ENCODE measurements around the gene FMN1.
"Not testable (repeated sequence)": the region's sequence is repeated elsewhere in the genome, so short reads cannot be mapped to it uniquely, and the experiment has no call there.

FMN1 gene

GRCh38 chr15:32950051-32950450, 244.5 kb downstream of the FMN1 start:
- DNase-seq (ENCODE audit: insufficient read length, low spot score) = not testable (repeated sequence)

GRCh38 chr15:32946210-32946609, 248.3 kb downstream of the FMN1 start:
- no peak for DNase-seq (ENCODE audit: insufficient read length, low spot score)
- no peak for FAIRE-seq

More at GRCh38 chr15:32950051-32950450, 244.5 kb downstream of the FMN1 start:
- not testable (repeated sequence) for FAIRE-seq

- no peak for FAIRE-seq
Measured at GRCh38 chr15:32944431-32944830, 250.1 kb downstream of the FMN1 start.

DNA sequence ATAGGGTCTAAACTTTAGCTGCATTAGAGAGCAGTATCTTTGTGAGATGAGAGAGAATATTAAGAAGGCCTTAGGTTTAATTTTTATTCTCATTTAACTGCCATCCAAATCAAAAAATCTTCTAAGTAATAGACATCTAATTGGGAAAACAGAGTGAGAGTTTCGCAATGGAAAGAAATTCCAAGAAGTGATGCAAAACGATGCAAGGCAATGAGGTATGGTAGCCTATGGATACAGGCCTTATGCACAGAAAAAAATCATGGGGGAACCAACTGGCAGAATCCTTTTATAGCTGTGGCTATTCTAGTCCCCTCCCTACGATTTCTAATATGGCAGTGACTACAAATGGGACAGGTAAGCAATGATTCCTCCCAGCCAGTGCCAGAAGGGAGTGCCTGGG, 250.8 kb downstream of the FMN1 start:
- FAIRE-seq = no peak
- no peak for DNase-seq (ENCODE audit: insufficient read length, low spot score)

More at GRCh38 chr15:32944431-32944830, 250.1 kb downstream of the FMN1 start:
- DNase-seq (ENCODE audit: insufficient read length, low spot score) = no peak

DNA sequence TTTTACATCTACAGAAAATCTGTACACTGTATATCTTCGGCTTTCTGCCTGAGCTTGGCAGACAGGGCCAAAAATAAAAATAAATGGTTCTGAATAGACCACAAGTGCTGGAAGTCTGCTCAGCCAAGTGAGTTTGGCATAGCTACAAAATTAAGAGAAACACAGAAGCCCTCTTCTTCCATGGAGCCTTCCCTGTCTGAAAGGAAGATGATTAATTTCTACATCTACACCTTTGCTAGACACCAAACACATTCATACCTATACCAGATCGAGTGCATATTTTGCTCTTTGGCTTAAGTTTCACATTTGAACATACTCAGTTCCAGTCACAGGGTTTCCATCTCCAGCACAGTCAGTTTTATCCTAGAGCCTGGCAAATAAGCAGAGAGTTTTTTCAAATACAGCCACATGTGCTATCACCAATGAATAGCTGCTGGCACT, 252.1 kb downstream of the FMN1 start:
- no peak for DNase-seq (ENCODE audit: insufficient read length, low spot score)
- FAIRE-seq = no peak

DNA sequence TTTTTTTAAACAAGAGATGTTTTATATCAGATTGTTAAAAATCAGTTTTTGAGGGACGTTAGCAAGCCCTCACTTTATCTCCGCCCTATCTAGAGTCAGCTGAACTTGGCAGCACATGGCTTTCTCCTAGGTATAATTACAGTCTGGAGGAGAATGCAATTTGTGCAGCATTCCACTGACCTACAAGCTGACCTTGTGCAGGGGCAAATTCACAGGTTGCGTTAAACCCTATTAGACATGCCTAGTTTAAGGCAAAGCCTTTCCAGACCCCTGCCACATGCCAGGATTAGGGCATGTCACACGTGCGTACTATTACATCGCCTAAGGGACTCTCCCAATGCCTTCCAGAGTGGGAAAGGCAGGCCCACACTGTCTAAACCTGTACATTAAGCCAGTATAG, 252.7 kb downstream of the FMN1 start:
- FAIRE-seq (no peak), DNase-seq (ENCODE audit: insufficient read length, low spot score) (no peak)

- DNase-seq (ENCODE audit: insufficient read length, low spot score) (no peak), FAIRE-seq (no peak)
Measured at GRCh38 chr15:32936976-32937375, 257.5 kb downstream of the FMN1 start.

GRCh38 chr15:32936283-32936918, 258.1 kb downstream of the FMN1 start:
- FAIRE-seq (no peak), DNase-seq (ENCODE audit: insufficient read length, low spot score) (peak; percentile 21)

- FAIRE-seq (no peak), DNase-seq (ENCODE audit: insufficient read length, low spot score) (no peak)
Measured at GRCh38 chr15:32935139-32935538, 259.4 kb downstream of the FMN1 start.

- no peak for FAIRE-seq
- no peak for DNase-seq (ENCODE audit: insufficient read length, low spot score)
Measured at GRCh38 chr15:32933236-32933635, 261.3 kb downstream of the FMN1 start.

- no peak for DNase-seq (ENCODE audit: insufficient read length, low spot score)
- FAIRE-seq = no peak
Measured at GRCh38 chr15:32928876-32929275, 265.6 kb downstream of the FMN1 start.

GRCh38 chr15:32927124-32927523, 267.4 kb downstream of the FMN1 start:
- no peak for DNase-seq (ENCODE audit: insufficient read length, low spot score)

DNA sequence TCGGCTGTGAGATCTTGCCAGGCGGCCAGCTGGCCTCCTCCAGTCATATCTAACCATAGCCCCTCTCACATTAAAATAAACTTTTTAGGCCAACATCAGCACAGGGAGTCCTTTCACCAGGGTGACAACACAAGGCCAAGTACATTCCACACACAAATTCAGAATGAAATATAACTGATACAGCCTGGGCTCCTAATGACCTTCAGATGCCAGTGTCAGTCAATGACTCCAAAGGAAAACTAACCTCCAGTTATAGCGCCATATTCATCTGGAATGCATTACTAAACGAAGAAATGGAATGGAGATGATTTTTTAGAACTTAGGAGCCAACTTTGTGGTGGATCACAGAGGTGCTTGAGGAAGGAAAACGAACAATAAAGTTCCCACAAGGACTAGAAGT, 271.3 kb downstream of the FMN1 start:
- FAIRE-seq (no peak), DNase-seq (ENCODE audit: insufficient read length, low spot score) (no peak)

More at GRCh38 chr15:32927124-32927523, 267.4 kb downstream of the FMN1 start:
- no peak for FAIRE-seq

DNA sequence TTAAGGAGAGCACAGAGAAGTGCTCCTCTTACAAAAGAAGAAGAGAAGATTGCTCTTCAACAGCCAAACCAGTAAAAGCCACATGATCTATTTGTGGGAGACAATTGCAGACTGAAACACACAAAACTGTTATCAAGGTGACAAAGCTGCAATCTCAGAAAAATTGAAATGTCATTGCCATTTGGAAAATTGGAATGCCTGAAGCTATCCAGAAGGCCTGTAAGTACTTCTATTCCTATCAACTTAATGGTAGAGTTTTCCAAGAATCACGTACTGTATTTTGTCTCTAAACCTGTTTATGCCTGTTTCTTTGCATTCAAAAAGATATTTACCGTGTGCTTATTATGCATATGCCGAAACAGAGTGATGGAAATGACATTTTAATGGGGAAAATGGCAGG, 272.0 kb downstream of the FMN1 start:
- FAIRE-seq = no peak

GRCh38 chr15:32919749-32920414, 274.6 kb downstream of the FMN1 start:
- no peak for FAIRE-seq

More for the DNA sequence above, 272.0 kb downstream of the FMN1 start:
- DNase-seq (ENCODE audit: insufficient read length, low spot score) = no peak

GRCh38 chr15:32918547-32918946, 276.0 kb downstream of the FMN1 start:
- FAIRE-seq (no peak), DNase-seq (ENCODE audit: insufficient read length, low spot score) (no peak)

More at GRCh38 chr15:32919749-32920414, 274.6 kb downstream of the FMN1 start:
- no peak for DNase-seq (ENCODE audit: insufficient read length, low spot score)

GRCh38 chr15:32910839-32911238, 283.7 kb downstream of the FMN1 start:
- DNase-seq (ENCODE audit: insufficient read length, low spot score) = no peak
- no peak for FAIRE-seq

DNA sequence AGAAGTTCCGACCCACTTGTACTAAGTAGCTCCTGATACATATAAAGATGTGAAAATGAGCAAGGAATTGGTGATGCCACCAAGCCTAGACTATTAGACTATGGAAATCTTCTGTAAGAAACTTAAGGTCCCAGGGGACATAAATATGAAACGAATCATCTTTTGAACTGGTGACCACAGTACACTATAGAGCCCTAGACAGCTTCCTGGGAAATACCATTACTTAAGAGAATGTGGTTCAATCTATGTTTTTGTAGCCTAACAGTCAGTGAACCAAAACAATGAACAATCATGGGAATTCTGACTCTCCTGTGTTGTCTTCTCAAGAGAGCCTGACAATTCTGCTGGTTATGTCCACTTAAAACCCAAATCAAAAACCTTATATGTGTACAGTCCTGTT, 285.1 kb downstream of the FMN1 start:
- DNase-seq (ENCODE audit: insufficient read length, low spot score) (no peak), FAIRE-seq (no peak)

DNA sequence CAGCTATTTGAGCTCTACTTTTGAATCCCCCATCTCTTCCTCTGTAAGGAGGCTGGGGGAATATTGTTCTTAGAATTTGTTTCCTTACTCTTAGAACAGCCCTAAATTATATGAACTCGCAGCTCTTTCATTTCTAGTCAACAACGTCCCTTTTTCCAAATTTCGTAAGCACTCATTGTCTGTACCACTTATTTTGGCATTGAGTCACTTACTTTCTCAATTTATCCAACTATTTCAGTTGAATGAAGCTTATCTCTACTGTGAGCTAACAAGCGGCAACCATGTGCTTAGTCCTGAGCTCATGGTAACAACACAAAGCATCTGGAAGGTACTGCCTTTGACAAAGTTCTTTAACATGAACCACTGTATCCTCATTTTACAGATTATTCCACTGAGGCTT, 285.6 kb downstream of the FMN1 start:
- FAIRE-seq (no peak), DNase-seq (ENCODE audit: insufficient read length, low spot score) (no peak)

DNA sequence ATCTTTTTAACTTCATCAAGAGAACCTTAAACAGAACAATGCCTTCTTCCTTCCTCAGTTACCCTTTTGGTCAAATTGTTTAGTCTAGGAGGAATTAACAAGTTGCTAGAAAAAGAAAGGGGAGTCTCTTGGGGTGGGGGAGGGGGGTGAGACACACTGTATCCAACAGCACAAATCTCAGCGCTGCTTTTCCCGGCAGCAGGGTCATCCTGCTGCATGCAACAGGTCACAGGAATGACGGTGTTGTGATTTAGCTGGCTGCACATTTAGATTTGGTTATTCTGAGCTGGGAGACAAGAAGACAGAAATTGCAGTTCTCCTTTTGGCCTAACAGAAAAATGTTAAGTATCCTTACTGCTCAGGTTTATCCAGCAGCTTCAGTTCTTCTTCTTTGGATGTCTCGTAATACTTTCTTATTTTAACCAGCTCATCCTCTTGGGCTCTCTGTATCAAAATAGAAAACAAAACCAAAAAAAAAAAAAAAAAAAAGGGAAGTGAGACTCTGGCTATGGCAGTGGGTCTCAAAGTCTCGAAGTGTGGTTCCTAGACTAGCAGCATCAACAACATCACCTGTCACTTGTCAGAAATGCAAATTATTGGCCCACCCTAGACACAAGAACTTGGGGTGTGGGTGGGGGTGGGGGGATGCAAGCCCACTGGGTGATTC, 286.2 kb downstream of the FMN1 start:
- FAIRE-seq = no peak

DNA sequence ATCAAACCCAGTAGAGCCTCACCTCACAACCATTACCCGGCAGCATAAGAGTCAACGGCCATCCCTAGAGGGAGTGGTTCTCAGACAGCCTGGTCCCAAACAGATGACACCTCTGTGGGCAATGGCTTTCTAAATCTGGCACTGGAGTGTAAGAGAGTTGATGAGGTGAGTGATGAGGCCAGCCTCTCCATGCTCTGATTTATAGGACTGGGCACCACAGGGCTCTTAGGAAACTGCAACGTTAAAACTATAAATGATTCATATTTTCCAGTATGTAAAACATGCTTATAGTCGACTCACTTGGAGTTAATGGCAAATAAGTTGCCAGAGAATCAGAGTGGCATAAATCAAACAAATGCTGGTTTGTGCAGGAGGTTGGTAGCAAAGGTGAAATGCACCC, 289.0 kb downstream of the FMN1 start:
- no peak for FAIRE-seq
- no peak for DNase-seq (ENCODE audit: insufficient read length, low spot score)

More for the DNA sequence above, 286.2 kb downstream of the FMN1 start:
- no peak for DNase-seq (ENCODE audit: insufficient read length, low spot score)

- FAIRE-seq (no peak), DNase-seq (ENCODE audit: insufficient read length, low spot score) (no peak)
Measured at GRCh38 chr15:32904448-32904847, 290.1 kb downstream of the FMN1 start.
